HCT116 (cell line): ENCODE data around the gene PTPA. TPM values are rescaled to one million over a fixed set of nuclear protein-coding genes. Genes with fewer than 3 reads are reported as not detected.

Experiments
- ATAC-seq: fragments of 200-7000 bp; cut with Tn5 transposase; 2 replicates; pipeline ENCODE4 v1.9.1; 2020; ENCODE audit warnings: mild to moderate bottlenecking, moderate library complexity
- BruUV-seq: library from RNA; stranded (reverse); fragments of 400-500 nt; replicated peaks from 2 replicates; lab custom pipeline; 2021; lab: Mats Ljungman, UMichigan
- CTCF ChIA-PET: fragments of 300-600 bp; sonication (Branson Sonifier 250); formaldehyde crosslinking; loops from one replicate; lab custom pipeline; 2021; ENCODE audit warnings: antibody characterized with exemption; lab: Charles Lee
- POLR2A ChIA-PET: fragments of 300-600, 350-600 bp; sonication (Branson Sonifier 250); formaldehyde crosslinking; loops from one replicate; lab custom pipeline; 2021; ENCODE audit warnings: antibody characterized with exemption; lab: Charles Lee
- RAD21 ChIA-PET, 2 experiments: fragments of 300-600 bp; sonication (Branson Sonifier 250); formaldehyde crosslinking; loops; one replicate each; lab custom pipeline; 2023; ENCODE audit warnings: low total read pairs in 2 of 2; ENCODE audit not compliant: uncharacterized antibody in 2 of 2, unreplicated experiment in 2 of 2, low non-redundant PET in 1 of 2; lab: Charles Lee
- DNase-seq: peaks from one replicate; pipeline ENCODE4 v3.0.0-alpha.2; 2010; ENCODE audit warnings: low read depth, low spot score
- H2AFZ ChIP-seq: fragments of 200-600 bp; shearing (Covaris generic), sonication (generic); 2 replicates; pipeline ENCODE4 v1.6.1; 2017; ENCODE audit warnings: low read depth, mixed run types, mixed read lengths, antibody characterized with exemption, low read length; ENCODE audit not compliant: poor library complexity, severe bottlenecking
- H3K27ac ChIP-seq: 2 replicates; pipeline ENCODE4 v1.5.1; 2012; ENCODE audit warnings: low read depth, low read length
- H3K27me3 ChIP-seq: fragments of 200-600 bp; sonication (generic); 2 replicates; pipeline ENCODE4 v1.6.1; 2016; ENCODE audit warnings: mixed run types, low read length, mixed read lengths; ENCODE audit not compliant: insufficient read depth
- H3K36me3 ChIP-seq, 2 experiments: fragments of 200-500 bp in 1 of 2; fragments of 200-600 bp in 1 of 2; sonication (Bioruptor generic) in 1 of 2; sonication (generic) in 1 of 2; 2 replicates each; pipeline versions ENCODE4 v1.5.1 to v1.6.1; 2014 to 2016; ENCODE audit warnings: low read length in 2 of 2, inconsistent platforms in 1 of 2, mixed read lengths in 1 of 2, mixed run types in 1 of 2; ENCODE audit not compliant: insufficient read depth in 2 of 2, control insufficient read depth in 1 of 2
- H3K4me1 ChIP-seq, 2 experiments: fragments of 200-600 bp in 1 of 2; sonication (generic) in 1 of 2; 2 replicates each; pipeline versions ENCODE4 v1.5.1 to v1.6.1; 2012 to 2017; ENCODE audit warnings: low read length in 2 of 2, inconsistent platforms in 1 of 2, mild to moderate bottlenecking in 1 of 2, mixed read lengths in 1 of 2, mixed run types in 1 of 2, moderate library complexity in 1 of 2; ENCODE audit not compliant: insufficient read depth in 2 of 2, control insufficient read depth in 1 of 2
- H3K4me2 ChIP-seq: fragments of 200-600 bp; sonication (generic); 2 replicates; pipeline ENCODE4 v1.6.1; 2017; ENCODE audit warnings: mixed run types, low read length, mixed read lengths
- H3K4me3 ChIP-seq, 2 experiments: fragments of 200-600 bp in 1 of 2; sonication (generic) in 1 of 2; replicated peaks in 1 of 2; 2 replicates each; pipeline ENCODE4 v1.5.1; 2011 to 2016; ENCODE audit warnings: low read length in 2 of 2, control low read depth in 1 of 2, low read depth in 1 of 2, mild to moderate bottlenecking in 1 of 2, mixed read lengths in 1 of 2, mixed run types in 1 of 2
- H3K79me2 ChIP-seq: fragments of 200-600 bp; sonication (generic); 2 replicates; pipeline ENCODE4 v1.6.1; 2017; ENCODE audit warnings: mild to moderate bottlenecking, mixed run types, low read length, moderate library complexity, mixed read lengths; ENCODE audit not compliant: insufficient read depth
- H3K9ac ChIP-seq: fragments of 200-600 bp; sonication (generic); 2 replicates; pipeline ENCODE4 v1.6.1; 2016; ENCODE audit warnings: low read length, mixed read lengths
- H3K9me2 ChIP-seq: fragments of 200-600 bp; sonication (generic), shearing (Covaris generic); 2 replicates; pipeline ENCODE4 v1.6.1; 2017; ENCODE audit warnings: mixed run types, mild to moderate bottlenecking, moderate library complexity; ENCODE audit not compliant: insufficient read depth
- H3K9me3 ChIP-seq, 2 experiments: fragments of 200-500 bp in 1 of 2; fragments of 200-600 bp in 1 of 2; sonication (Bioruptor generic) in 1 of 2; sonication (generic) in 1 of 2; 2 replicates each; pipeline ENCODE4 v1.6.1; 2014 to 2017; ENCODE audit warnings: low read length in 2 of 2, mixed read lengths in 2 of 2, inconsistent platforms in 1 of 2, low read depth in 1 of 2, mild to moderate bottlenecking in 1 of 2, mixed run types in 1 of 2, moderate library complexity in 1 of 2; ENCODE audit not compliant: control insufficient read depth in 1 of 2, insufficient read depth in 1 of 2
- H4K20me1 ChIP-seq: fragments of 200-600 bp; sonication (generic), shearing (Covaris generic); 2 replicates; pipeline ENCODE4 v1.6.1; 2017; ENCODE audit warnings: mixed run types, mild to moderate bottlenecking, moderate library complexity; ENCODE audit not compliant: insufficient read depth
- EGR1 ChIP-seq: IDR thresholded peaks from 2 replicates; pipeline ENCODE4 v1.6.1; 2012; ENCODE audit warnings: low read depth
- ELF1 ChIP-seq: IDR thresholded peaks from 2 replicates; pipeline ENCODE4 v1.6.1; 2012; ENCODE audit warnings: low read depth, borderline replicate concordance
- EZH2 ChIP-seq: fragments of 200-600 bp; sonication (generic); IDR thresholded peaks from 2 replicates; pipeline ENCODE4 v1.6.1; 2017; ENCODE audit warnings: antibody characterized with exemption, mixed run types
- FOSL1 ChIP-seq: IDR thresholded peaks from 2 replicates; pipeline ENCODE4 v1.6.1; 2012; ENCODE audit warnings: low read depth
- JUND ChIP-seq: IDR thresholded peaks from 2 replicates; pipeline ENCODE4 v1.6.1; 2012
- POLR2A ChIP-seq: IDR thresholded peaks from 2 replicates; pipeline ENCODE4 v1.7.0; 2011; ENCODE audit warnings: borderline replicate concordance; ENCODE audit not compliant: insufficient read depth, insufficient read length; ENCODE audit errors: extremely low read depth
- RAD21 ChIP-seq: IDR thresholded peaks from 2 replicates; pipeline ENCODE4 v1.6.1; 2012; ENCODE audit warnings: low read depth, mild to moderate bottlenecking
- REST ChIP-seq: IDR thresholded peaks from 2 replicates; pipeline ENCODE4 v1.6.1; 2012; ENCODE audit warnings: low read depth
- SRF ChIP-seq: IDR thresholded peaks from 2 replicates; pipeline ENCODE4 v1.6.1; 2012; ENCODE audit warnings: low read depth
- ZFX ChIP-seq: fragments of 450-650 bp; IDR thresholded peaks from 2 replicates; pipeline ENCODE4 v1.6.1; 2017
- intact Hi-C: fragments of 100-400 bp; cut with micrococcal nuclease; formaldehyde crosslinking; loops from 2 replicates; pipeline ENCODE4 v1.10.0; 2022
- total RNA-seq: library from RNA; stranded (reverse); gene quantifications from one replicate; pipeline ENCODE4 v1.2.1, GENCODE V29; 2021; ENCODE audit not compliant: unreplicated experiment

The PTPA gene
- total RNA-seq, 1 experiment from 2014 or later = 177 TPM

- no peaks in the 10 kb centered on the region for H3K9me3 ChIP-seq
- no peak overlapping the region for H3K4me2 ChIP-seq
- H3K4me3 ChIP-seq = no peak overlapping the region
- H3K36me3 ChIP-seq = no peaks in the 10 kb centered on the region; a peak in 1 of 4 replicates
- BruUV-seq = no TSS peak
- no peaks in the 10 kb centered on the region for H3K9me2 ChIP-seq
- ATAC-seq = no peak
- H3K4me1 ChIP-seq = peaks cover 7 to 8% of the 10 kb centered on the region in 2 experiments; a peak in 3 of 4 replicates
- no peak overlapping the region for H3K9ac ChIP-seq
- RAD21 ChIA-PET = no interaction called here
- H3K79me2 ChIP-seq = no peaks in the 10 kb centered on the region
- H3K27me3 ChIP-seq = no peaks in the 10 kb centered on the region
- H4K20me1 ChIP-seq = no peaks in the 10 kb centered on the region
- CTCF ChIA-PET = no interaction called here
- POLR2A ChIA-PET = no interaction called here
- no peak overlapping the region for H3K27ac ChIP-seq
- no peak for TF ChIP-seq FOSL1
- TF ChIP-seq ZFX = no peak
- TF ChIP-seq SRF = no peak
- TF ChIP-seq REST = no peak
- no peak for TF ChIP-seq EGR1
- no peak for TF ChIP-seq EZH2
- no peak for TF ChIP-seq RAD21
- no peak for TF ChIP-seq POLR2A
- TF ChIP-seq ELF1 = no peak
- TF ChIP-seq JUND = no peak
- H2AFZ ChIP-seq = no peak overlapping the region
- no peak for DNase-seq
- intact Hi-C loops = no loop called here
Observed at GRCh38 chr9:129098328-129098727, 12.9 kb upstream of the PTPA start.
